Keratinocyte (primary cell): ENCODE data around the gene SCMH1. TPM values are rescaled to one million over a fixed set of nuclear protein-coding genes. Genes with fewer than 3 reads are reported as not detected.

ENCODE experiments used
- DNase-seq: peaks from one replicate; pipeline ENCODE4 v3.0.0-alpha.2; 2011; ENCODE audit warnings: low read depth, missing footprints, low spot score
- FAIRE-seq: peaks from 2 replicates; lab custom pipeline; 2011; peaks lifted over from hg19 to GRCh38; lab: Jason Lieb, UNC
- H2AFZ ChIP-seq: 2 replicates; pipeline ENCODE4 v1.6.0; 2012; ENCODE audit warnings: low read length, control low read depth, inconsistent platforms; ENCODE audit not compliant: control insufficient read depth
- H3K27ac ChIP-seq: 2 replicates; pipeline ENCODE4 v1.5.1; 2011; ENCODE audit warnings: low read length; ENCODE audit not compliant: control insufficient read depth, insufficient read depth
- H3K27me3 ChIP-seq: 3 replicates; pipeline ENCODE4 v1.6.0; 2011; ENCODE audit warnings: low read length; ENCODE audit not compliant: control insufficient read depth, insufficient read depth; ENCODE audit errors: extremely low read depth
- H3K36me3 ChIP-seq, 2 experiments: 2 replicates in 1 of 2; 3 replicates in 1 of 2; pipeline ENCODE4 v1.5.1; 2011; ENCODE audit warnings: low read length in 2 of 2, mild to moderate bottlenecking in 1 of 2; ENCODE audit not compliant: control insufficient read depth in 2 of 2, insufficient read depth in 2 of 2; ENCODE audit errors: extremely low read depth in 1 of 2
- H3K4me1 ChIP-seq: 3 replicates; pipeline ENCODE4 v1.5.1; 2011; ENCODE audit warnings: low read length; ENCODE audit not compliant: control insufficient read depth, insufficient read depth; ENCODE audit errors: extremely low read depth
- H3K4me2 ChIP-seq: 3 replicates; pipeline ENCODE4 v1.6.0; 2011; ENCODE audit warnings: low read depth, low read length; ENCODE audit not compliant: control insufficient read depth, insufficient read depth; ENCODE audit errors: extremely low read depth
- H3K4me3 ChIP-seq, 3 experiments: fragments of 200-600 bp in 1 of 3; sonication (generic) in 1 of 3; 2 replicates in 2 of 3; 3 replicates in 1 of 3; pipeline ENCODE4 v1.5.1; 2011 to 2016; ENCODE audit warnings: low read length in 3 of 3, mild to moderate bottlenecking in 3 of 3, control low read depth in 2 of 3, inconsistent platforms in 1 of 3, low read depth in 1 of 3, mixed read lengths in 1 of 3, mixed run types in 1 of 3, moderate library complexity in 1 of 3; ENCODE audit not compliant: control insufficient read depth in 2 of 3, insufficient read depth in 2 of 3; ENCODE audit errors: extremely low read depth in 1 of 3
- H3K79me2 ChIP-seq: 2 replicates; pipeline ENCODE4 v1.6.0; 2012; ENCODE audit warnings: low read length; ENCODE audit not compliant: control insufficient read depth, insufficient read depth
- H3K9ac ChIP-seq: 3 replicates; pipeline ENCODE4 v1.6.0; 2011; ENCODE audit warnings: low read length; ENCODE audit not compliant: control insufficient read depth, insufficient read depth; ENCODE audit errors: extremely low read depth
- H3K9me1 ChIP-seq: 3 replicates; pipeline ENCODE4 v1.6.0; 2011; ENCODE audit warnings: low read length; ENCODE audit not compliant: control insufficient read depth, insufficient read depth; ENCODE audit errors: extremely low read depth
- H3K9me3 ChIP-seq: 2 replicates; pipeline ENCODE4 v1.5.1; 2012; ENCODE audit warnings: low read depth, low read length; ENCODE audit not compliant: control insufficient read depth
- H4K20me1 ChIP-seq: 3 replicates; pipeline ENCODE4 v1.6.0; 2011; ENCODE audit warnings: low read length; ENCODE audit not compliant: control insufficient read depth, insufficient read depth; ENCODE audit errors: extremely low read depth
- CTCF ChIP-seq, 3 experiments: IDR thresholded peaks in 1 of 3; conservative IDR thresholded peaks in 1 of 3; optimal IDR thresholded peaks in 1 of 3; 2 replicates in 2 of 3; 3 replicates in 1 of 3; pipeline versions ENCODE3 to v1.5.1; 2011; ENCODE audit warnings: low read length in 3 of 3, mild to moderate bottlenecking in 3 of 3, moderate library complexity in 2 of 3, control low read depth in 1 of 3, inconsistent platforms in 1 of 3; ENCODE audit not compliant: insufficient read depth in 2 of 3; ENCODE audit errors: extremely low read depth in 1 of 3
- EZH2 ChIP-seq: IDR thresholded peaks from one replicate; pipeline ENCODE4 v1.6.1; 2012; ENCODE audit warnings: inconsistent platforms, mild to moderate bottlenecking, low read length, moderate library complexity
- dilution Hi-C: fragments of 300-500 bp; cut with MboI; formaldehyde crosslinking; loops from one replicate; pipeline ENCODE4 v1.7.0; 2020; ENCODE audit warnings: low sequenced_read_pairs; ENCODE audit not compliant: extremely low pct_ligation_motif_present
- polyA plus RNA-seq, 5 experiments: library from polyadenylated mRNA; depleted of rRNA in 3 of 5; stranded (reverse) in 3 of 5; stranded (forward) in 1 of 5; unstranded in 1 of 5; fragments of >200 nt; gene quantifications; 1 replicate in 1 of 5; 2 replicates in 3 of 5; 3 replicates in 1 of 5; pipeline versions ENCODE4 v1.2.1 to v1.2.3, GENCODE V29; 2011 to 2012; ENCODE audit warnings: missing spikeins in 2 of 5, low read depth in 1 of 5, low replicate concordance in 1 of 5

The SCMH1 gene
- polyA plus RNA-seq, 1 donor (not counting 4 experiments of a cell fraction or from before 2014, with no cell fraction given): 29.9 TPM

DNA sequence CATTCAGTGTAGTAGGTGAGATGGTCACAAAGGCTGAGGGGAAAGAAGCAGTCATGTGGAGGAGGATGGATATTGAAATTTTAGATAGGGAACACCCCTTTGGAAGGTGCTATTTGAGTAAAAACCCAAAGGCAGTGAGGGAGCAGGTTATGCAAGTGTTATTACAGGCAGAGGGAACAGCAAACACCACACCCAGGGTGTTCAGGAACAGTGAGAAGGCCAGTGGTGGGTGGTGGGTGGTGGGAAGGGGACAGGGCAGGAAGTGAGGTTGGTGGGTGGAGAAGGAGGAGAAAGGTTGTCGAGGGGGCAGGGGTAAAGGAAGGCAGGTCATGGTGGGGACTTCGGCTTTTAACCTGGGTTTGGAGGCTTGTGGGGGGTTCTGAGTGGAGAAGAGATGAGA is 39.2 kb upstream of the SCMH1 start:
- no peaks in the 10 kb centered on the region for H3K9me1 ChIP-seq
- no peaks in the 10 kb centered on the region for H3K4me1 ChIP-seq
- no peak for FAIRE-seq
- no peak overlapping the region for H3K4me3 ChIP-seq
- no peaks in the 10 kb centered on the region for H3K36me3 ChIP-seq
- no peaks in the 10 kb centered on the region for H3K79me2 ChIP-seq
- no peaks in the 10 kb centered on the region for H4K20me1 ChIP-seq
- H2AFZ ChIP-seq: no peak overlapping the region
- no peak overlapping the region for H3K4me2 ChIP-seq
- no peak overlapping the region for H3K27ac ChIP-seq
- H3K9ac ChIP-seq: no peak overlapping the region
- no peak for DNase-seq
- no peaks in the 10 kb centered on the region for H3K9me3 ChIP-seq
- H3K27me3 ChIP-seq: peaks cover 48% of the 10 kb centered on the region
- dilution Hi-C loops: no loop called here
- TF ChIP-seq CTCF (optimal IDR thresholded peaks at IDR 0.05 in 1 of 3, IDR thresholded peaks at IDR 0.05 in 1 of 3, conservative IDR thresholded peaks at IDR 0.05 in 1 of 3; ENCODE audit: extremely low read depth in 1 of 3, insufficient read depth in 2 of 3, low read length in 3 of 3): no peak
- TF ChIP-seq EZH2: no peak

- Histone ChIP-seq H3K4me1 (no peaks in the 10 kb centered on the region), H3K4me2 (no peak overlapping the region), H2AFZ (no peak overlapping the region), H3K9me1 (no peaks in the 10 kb centered on the region), H4K20me1 (no peaks in the 10 kb centered on the region), H3K36me3 (no peaks in the 10 kb centered on the region), H3K4me3 (no peak overlapping the region), H3K79me2 (no peaks in the 10 kb centered on the region), H3K27me3 (peaks cover 39% of the 10 kb centered on the region), H3K9me3 (no peaks in the 10 kb centered on the region), H3K27ac (no peak overlapping the region), H3K9ac (no peak overlapping the region)
- no peak for FAIRE-seq
- peak in 1 of 3 experiments; percentile 24 for TF ChIP-seq CTCF (optimal IDR thresholded peaks at IDR 0.05 in 1 of 3, IDR thresholded peaks at IDR 0.05 in 1 of 3, conservative IDR thresholded peaks at IDR 0.05 in 1 of 3; ENCODE audit: extremely low read depth in 1 of 3, insufficient read depth in 2 of 3, low read length in 3 of 3)
- no peak for TF ChIP-seq EZH2
- DNase-seq: no peak
- dilution Hi-C loops: no loop called here
These were observed 38.3 kb upstream of the SCMH1 start for GRCh38 chr1:41280202-41281032.
